Measurements from ENCODE around the gene PTPN18.

- TF ChIP-seq, protein P1, sequence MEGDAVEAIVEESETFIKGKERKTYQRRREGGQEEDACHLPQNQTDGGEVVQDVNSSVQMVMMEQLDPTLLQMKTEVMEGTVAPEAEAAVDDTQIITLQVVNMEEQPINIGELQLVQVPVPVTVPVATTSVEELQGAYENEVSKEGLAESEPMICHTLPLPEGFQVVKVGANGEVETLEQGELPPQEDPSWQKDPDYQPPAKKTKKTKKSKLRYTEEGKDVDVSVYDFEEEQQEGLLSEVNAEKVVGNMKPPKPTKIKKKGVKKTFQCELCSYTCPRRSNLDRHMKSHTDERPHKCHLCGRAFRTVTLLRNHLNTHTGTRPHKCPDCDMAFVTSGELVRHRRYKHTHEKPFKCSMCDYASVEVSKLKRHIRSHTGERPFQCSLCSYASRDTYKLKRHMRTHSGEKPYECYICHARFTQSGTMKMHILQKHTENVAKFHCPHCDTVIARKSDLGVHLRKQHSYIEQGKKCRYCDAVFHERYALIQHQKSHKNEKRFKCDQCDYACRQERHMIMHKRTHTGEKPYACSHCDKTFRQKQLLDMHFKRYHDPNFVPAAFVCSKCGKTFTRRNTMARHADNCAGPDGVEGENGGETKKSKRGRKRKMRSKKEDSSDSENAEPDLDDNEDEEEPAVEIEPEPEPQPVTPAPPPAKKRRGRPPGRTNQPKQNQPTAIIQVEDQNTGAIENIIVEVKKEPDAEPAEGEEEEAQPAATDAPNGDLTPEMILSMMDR (IDR thresholded peaks at IDR 0.05), result no peak
- TF ChIP-seq EP300 (IDR thresholded peaks at IDR 0.05), result no peak
Measured at GRCh38 chr2:130368786-130369185, 12.9 kb downstream of the PTPN18 start.
